NCI-H1694 treated with DMSO at 0.1 percent for 48 hours (cell line): Measurements from ENCODE around the gene ZNRF1.
"Not testable (repeated sequence)": the region's sequence is repeated elsewhere in the genome, so short reads cannot be mapped to it uniquely, and the experiment has no call there.

ENCODE experiments used
- DNase-seq: peaks from one replicate; lab custom pipeline; 2025; lab: John Stamatoyannopoulos, UW

ZNRF1 gene

DNA sequence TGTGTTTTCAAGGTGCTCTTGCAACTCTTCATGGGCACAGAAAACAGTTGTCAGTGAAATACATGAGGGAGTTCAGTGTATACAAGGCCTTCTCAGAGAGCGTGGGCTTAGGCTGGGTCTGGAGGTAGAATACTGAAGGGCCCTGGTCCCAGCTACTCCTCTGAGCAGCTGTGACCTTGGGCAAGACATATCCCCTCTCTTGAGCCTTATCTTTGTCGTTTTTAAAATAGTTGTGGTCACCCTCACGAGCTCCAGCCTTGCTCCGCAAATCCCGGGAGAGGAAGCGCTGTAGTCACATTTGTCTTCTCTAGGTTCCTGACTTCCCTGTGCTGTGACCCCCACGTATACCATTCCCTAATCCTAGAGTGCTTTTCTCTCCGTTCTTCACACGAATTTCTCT is 3.6 kb downstream of the ZNRF1 start:
- DNase-seq: no peak

DNA sequence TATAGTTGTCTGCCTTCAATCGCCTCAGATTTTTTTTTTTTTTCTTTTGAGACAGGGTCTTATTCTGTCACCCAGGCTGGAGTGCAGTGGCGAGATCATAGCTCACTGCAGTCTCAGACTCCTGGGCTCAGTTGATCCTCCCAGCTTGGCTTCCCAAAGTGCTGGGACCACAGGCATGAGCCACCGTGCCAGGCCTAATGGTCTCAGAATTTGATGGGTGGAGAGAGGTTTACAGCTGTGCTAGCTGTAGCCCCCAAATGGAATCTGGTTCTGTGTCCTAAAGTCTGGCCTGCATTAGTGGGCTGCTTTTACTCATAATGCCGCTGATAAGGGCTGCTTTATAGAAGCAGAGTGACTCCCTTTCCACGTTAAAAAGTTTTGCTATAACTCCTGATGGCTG is 5.1 kb downstream of the ZNRF1 start:
- DNase-seq: no peak

DNA sequence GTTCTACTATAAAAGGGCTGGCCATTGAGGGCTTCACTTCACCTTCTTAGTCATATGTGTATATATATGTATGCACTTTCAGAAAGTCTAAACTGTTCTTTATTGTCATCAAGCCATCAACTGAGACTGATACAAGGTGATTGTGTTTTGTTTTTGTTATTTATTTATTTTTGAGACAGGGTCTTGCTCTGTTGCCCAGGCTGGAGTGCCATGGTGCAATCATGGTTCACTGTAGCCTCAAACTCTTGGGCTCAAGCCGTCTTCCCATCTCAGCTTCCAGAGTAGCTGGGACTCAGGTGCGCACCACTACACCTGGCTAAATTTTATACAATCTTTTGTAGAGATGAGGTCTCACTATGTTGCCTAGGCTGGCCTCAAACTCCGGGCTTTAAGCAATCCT is 5.6 kb downstream of the ZNRF1 start:
- no peak for DNase-seq

DNA sequence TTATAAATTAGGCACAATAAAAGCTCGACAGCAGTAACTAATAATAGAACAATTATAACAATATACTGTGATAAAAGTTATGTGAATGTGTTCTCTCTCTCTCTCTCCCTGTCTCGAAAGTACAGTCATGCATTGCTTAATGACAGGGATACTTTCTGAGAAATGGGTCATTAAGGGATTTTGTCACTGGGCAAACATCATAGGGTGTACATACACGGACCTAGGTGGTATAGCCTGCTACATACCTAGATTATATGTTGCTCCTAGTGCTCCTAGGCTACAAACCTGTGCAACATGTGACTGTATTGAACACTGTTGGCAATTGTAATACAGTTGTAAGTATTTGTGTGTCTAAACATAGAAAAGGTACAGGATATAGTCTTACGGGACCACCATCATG is 6.9 kb downstream of the ZNRF1 start:
- no peak for DNase-seq

DNA sequence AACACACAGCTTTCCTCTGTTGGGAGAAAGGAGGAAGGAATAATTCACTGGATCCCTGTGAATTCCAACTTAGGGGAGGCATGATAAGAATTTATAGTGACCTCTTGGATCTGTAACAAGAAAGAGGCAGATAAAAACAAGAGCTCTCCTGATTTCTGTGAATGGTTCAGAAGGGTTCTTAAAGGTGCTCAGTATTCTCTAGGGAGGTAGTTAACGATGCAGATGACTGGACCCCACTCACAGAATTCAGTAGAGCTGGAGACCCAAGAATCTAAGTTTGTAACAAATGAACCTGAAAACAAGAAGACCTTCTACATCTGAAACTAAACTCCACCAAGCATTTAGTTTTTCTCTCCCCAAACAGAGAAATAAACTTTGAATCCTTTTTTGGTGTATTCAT is 8.6 kb downstream of the ZNRF1 start:
- DNase-seq: no peak

DNA sequence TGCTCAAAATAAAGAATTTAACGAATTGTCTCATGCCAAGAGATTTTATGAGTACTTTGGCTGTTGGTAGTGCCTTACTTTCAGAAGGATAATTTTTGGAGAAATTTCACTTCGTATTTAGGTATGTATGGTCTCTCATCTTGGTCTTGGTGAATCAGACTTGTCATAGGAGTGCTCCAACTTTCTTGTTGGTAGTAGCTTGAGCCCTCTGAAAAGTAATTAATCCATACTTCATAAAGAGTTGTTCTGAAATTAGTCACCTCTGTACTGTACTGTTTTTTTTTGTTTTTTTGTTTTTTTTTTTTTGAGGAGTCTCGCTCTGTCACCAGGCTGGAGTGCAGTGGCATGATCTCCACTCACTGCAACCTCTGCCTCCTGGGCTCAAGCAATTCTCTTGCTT is 11.6 kb downstream of the ZNRF1 start:
- no peak for DNase-seq

DNA sequence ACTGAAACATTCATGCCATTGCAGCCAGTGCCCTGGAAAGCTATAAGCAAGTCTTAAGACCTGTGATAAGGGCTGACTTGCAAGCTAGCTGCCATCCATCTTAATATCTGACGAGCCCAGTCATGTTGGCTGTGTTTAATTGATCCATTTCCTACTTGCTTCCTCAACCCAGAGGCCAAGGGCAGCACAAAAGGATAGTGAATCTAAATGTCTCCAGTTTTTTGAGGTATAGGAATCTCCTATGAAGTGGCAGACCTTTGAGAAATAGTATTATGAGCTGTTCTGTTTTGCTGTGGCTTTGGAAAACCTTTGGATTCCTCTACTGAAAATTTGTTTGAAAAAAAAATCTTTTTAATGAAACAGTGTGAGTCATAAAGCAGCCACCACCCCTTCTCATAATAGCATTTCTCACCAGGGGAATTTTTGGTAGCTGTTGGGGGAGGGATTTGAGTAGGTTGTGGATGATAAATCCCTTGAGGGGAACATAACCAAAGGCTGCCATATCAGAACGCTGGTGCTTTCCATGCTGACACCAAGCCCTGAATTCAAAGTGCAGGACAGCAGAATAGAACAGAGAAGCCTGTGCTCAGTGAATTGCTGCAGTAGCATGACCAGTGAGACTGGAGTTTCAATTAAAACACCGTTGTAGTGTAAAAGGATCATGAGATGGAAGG is 12.9 kb downstream of the ZNRF1 start:
- DNase-seq: no peak

DNA sequence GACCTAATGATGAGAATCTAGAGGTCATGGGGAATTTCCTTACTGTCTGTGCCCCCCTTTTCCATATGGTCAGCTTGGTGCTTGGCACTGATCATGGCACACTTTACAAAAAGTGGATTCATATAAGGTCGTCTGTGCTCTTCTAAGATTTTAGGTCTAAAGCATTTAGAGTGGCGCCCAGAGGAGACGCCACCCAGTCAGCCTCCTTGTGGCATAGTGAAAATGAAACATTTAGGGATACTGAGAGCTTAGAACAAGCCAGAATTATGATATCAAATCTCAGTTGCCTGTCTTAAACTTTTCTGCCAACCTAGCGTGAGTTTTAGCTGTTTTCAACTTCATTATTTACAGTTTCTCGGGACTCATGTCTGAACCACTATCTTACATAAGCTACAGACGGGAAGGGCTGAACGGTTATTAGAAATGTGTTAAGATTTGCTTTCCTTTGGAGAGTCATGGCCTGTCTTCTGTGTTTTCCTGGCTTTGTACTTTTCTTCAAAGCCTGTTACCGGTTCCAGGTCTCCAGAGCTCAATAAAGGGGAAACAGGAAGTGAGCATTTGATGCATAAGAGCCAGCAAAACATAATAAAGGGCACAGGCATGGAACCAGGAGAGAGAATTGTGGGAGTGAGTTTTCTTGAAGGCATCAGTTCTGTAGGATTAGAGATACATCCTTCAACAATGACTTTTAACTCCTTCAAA is 13.7 kb downstream of the ZNRF1 start:
- no peak for DNase-seq

DNA sequence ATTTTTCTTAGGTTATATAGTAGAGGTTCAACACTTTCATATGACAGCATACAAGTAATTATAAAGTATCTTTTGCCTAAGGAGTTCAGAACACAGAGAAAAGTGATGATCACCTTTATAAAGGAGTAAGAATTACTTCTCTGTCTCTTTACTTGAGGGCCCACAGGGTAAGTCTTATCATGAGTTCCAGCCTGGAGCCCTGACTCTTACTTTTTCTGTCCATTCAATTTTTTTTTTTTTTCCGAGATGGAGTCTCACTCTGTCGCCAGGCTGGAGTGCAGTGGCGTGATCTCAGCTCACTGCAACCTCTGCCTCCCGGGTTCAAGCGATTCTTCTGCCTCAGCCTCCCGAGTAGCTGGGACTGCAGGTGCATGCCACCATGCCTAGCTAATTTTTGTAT is 14.3 kb downstream of the ZNRF1 start:
- not testable (repeated sequence) for DNase-seq

DNA sequence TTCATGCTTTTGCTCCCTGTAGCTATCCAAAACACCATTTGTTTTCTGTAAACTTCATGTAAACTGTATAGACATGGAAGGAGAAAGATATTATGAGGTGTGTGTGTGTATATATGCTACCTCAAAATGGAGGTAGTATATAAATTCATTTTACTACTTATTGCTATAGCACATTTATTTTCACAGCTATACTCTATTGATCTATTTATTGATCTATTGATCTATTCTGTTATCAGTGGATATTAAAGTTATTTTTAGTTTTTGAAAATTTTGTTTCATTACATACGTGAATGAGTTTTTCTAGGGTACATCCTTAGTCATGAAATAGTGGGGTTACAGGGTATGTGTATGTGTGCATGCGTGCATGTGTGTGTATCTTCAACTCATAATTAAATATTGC is 15.5 kb downstream of the ZNRF1 start:
- no peak for DNase-seq

DNA sequence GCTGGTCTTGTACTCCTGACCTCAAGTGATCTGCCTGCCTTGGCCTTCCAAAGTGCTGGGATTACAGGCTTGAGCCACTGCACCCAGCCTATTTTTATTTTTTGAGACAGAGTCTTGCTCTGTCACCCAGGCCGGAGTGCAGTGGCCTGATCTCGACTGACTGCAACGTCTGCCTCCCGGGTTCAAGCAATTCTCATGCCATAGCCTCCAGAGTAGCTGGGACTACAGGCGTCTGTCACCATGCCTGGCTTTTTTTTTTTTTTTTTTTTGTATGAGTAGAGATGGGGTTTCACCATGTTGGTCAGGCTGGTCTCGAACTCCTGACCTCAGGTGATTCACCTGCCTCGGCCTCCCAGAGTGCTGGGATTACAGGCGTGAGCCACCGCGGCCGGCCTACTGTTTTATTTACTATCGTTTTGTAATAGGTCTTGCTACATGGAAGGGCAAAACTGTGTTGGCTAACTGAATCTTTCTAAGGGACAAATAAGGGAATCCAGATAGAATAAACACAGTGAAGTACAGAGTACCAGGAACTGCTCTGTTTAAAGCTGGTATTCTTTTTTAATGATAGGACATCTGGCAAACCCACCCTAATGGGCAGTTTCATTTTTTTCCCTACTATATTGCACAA is 17.7 kb downstream of the ZNRF1 start:
- not testable (repeated sequence) for DNase-seq

DNA sequence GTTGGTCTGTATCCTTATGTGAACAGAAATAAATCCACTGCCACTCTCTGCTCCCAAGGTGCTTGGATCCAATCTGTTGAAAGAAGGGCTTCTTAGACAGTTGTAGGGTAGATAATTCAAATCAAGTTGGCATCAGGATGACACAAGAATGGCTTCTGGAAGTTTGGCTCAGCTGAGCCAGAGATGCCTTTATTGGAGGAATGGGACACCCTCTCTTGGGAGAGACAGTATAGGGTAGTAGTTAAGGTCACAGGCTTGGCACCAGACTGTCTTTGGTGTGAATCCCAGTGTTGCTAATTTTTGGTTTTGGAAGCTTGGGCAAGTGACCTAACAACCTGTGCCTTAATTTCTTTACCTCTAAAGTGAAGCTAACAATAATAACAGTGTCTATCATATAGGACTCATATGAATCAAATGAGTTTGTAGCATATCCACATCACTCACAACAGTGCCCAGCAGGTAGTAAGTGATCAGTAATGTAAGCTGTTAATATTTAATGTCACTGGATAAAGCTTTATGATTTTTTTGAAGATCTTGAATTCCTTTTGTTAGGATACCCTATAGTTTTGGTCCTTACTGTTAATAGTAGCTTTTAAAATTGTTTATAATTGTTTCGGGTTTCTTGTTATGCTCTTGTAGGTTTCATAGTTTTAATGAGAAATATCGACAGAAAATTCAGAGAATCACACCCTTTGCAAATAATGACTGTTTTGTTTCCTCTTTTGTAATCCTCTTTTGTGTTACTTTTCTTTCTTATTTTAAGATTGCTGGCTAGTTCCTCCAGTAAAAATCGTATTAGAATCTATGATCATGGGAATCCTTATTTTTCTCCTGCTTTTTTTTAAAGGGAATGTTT is 19.1 kb downstream of the ZNRF1 start:
- DNase-seq: no peak

DNA sequence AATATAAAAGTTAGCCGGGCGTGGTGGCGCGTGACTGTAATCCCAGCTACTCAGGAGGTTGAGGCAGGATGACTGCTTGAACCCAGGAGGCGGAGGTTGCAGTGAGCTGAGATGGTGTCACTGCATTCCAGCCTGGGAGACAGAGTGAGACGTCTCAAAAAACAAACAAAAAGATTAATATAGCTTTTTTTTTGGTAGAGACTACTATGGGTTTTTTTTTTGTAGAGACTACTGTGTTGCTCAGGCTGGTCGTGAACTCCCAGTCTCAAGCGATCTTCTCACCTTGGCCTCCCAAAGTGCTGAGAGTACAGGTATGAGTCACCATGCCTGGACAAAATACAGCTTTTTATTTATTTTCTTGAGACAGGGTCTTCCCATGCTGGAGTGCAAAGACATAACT is 20.2 kb downstream of the ZNRF1 start:
- no peak for DNase-seq

DNA sequence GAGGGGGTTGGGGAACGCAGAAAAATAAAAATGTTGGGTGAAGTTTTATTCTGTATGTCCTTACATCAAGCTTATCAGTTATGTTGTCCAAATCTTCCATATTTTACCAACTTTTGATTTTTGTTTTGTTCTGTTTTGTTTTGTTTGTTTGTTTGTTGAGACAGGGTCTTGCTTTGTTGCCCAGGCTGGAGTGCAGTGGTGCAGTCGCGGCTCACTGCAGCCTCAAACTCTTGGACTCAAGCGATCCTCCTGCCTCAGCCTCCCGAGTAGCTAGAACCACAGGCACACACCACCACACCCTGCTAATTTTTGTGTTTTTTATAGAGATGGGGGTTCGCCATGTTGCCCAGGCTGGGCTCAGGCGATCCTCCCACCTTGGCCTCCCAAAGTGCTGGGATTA is 20.8 kb downstream of the ZNRF1 start:
- no peak for DNase-seq

DNA sequence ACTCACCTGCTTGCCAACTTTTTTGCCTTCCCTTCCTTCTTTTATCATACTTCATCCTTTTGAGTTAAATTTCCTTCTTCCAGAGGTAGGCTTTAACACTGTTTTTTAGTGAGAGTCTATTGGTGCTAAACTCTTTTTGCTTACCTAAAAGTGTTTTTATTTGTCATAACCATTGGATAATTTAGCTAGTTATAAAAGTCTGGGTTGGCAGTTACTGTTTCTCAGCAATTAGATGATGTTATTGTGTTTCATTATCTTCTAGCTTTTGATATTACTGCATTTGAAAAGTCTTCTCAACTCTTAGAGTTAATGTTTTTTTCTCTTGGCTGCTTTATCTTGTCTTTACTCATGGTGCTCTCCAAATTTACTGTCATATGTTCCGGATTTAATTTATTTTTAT is 22.6 kb downstream of the ZNRF1 start:
- DNase-seq: no peak

DNA sequence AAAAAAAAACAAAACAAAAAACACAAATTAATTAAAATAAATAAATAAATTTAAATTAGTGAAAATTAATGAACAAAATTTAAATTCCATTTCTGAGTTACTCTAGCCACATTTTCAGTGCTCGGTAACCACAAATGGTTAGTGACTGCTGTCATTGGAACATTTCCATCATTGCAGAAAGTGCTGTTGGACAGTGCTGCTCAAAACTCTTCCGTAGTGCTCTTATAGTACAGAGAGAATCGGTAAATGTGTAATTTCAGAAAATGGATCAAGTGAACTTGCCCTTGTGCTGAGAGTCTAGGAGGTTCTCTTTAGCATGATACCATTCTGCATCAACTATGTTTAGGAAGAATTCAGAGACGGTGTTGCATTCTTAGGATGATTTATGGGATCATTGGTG is 23.7 kb downstream of the ZNRF1 start:
- DNase-seq: no peak

DNA sequence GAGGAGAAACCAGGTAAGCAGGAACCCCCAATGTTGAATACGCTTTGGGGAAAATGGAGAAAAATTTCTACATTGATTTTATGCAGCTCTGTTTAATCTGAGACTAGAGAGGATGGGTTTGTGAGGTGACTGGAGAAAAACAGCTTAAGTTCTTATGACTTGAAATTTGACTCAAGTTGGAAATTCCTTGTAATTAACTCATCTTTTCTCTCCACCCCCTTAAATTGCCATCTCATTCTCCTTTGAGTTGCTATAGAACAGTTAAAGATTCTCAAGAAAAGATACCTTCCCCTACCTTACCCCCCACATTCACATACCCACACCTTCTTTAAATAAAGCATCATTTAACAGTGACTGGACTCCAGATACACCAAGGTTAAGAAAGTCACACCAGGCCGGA is 24.2 kb downstream of the ZNRF1 start:
- DNase-seq: no peak

DNA sequence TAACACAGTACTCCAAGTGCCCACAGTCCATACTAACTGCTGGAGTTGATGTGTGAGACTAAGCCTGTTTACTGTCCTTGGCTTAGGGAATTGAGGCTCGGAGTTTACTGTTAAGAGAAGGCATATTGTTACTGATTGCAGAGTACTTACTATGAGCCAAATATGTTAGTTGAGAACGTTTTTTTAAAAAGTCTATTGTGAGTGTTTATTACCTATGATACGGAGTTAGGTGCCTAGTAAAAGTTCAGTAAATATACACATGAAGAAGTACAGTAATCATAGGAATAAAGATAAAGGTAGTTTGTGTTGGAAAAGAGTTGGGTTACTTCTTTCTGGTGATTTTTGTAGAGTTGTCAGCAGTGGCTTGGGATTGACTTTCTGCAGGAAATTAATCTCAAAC is 25.4 kb downstream of the ZNRF1 start:
- no peak for DNase-seq

DNA sequence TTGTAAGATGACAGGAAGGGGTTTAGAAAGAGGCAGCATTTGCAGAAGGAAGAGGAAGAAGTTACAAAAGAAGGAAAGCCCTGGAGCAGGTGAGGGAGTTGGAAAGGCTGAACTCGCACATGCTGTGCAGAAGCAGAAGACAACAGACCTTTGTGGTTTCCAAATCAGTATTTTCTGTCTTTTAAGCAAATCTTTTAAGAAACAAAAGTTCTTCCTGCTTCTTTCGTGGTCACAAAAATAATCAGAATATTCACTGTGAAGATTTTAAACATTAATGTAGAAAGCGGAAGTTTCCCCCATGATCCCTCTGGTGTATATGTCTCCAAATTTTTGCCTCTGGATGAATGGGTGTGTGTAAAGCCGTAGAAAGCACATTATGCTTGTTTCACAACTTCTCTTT is 25.8 kb downstream of the ZNRF1 start:
- no peak for DNase-seq

DNA sequence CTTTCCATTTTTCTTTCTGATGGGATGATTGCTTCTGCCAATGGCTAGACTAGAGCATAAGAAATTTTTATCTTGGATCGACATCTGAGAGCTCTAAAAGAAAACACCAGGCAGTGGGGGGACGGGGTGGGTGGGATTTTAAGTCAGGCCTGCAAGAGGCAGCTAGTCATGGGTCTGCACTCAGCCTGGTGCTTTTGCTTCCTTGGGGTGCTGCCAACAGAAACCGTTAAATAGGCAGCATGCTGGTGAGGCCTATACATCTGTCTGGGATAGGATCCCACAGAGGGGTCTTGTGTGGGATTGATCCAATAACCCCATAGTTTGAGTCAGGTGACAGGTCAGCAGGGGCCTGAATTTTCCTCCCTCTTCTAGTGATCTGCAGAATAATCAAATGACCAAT is 26.9 kb downstream of the ZNRF1 start:
- peak; percentile 20 for DNase-seq

DNA sequence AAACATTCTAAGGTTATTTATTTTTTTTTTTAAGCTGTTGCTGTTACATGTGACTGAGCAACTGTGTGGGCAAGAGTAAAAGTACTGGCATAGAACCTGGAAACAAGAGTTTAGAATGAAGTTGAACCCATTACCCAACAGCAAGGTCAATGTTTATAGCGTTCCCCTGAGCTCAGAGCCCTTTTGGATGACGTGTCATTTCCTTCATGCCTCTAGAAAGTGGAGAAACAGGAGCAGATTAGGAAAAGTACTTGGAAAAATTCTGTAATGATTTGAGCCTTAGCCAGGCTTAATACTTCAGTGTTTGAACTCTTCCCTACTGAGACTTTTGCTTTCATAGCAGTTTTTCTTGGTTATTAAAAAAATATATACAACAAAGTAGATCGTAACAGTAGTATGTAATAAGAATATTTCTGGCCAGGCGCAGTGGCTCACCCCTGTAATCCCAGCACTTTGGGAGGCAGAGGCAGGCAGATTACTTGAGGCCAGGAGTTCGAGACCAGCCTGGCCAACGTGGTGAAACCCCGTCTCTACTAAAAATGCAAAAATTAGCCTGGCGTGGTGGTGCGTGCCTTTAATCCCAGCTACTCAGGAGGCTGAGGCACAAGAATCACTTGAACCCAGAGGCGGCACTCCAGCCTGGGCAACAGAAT is 27.5 kb downstream of the ZNRF1 start:
- not testable (repeated sequence) for DNase-seq

DNA sequence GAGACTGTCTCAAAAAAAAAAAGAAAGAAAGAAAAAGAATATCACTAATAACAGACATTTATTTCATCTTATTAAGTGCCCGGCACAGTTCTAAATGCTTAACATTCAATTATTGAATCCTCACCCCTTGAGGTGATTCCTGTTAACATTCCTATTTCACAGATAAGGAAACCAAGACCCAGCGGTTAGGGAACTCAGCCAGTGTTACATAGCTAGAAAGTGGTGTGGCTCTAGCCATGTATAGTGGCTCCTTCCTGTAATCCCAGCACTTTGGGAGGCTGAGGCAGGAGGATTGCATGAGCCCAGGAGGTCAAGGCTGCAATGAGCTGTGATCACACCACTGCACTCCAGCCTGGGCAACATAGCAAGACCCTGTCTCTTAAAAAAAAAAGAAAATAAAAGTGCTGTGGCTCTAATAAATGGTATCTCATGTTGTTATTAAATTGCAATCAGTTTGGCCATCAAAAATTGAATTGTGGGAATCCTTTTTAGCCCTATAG is 28.1 kb downstream of the ZNRF1 start:
- DNase-seq: no peak
